Right lobe of liver (tissue), 6 donors: ENCODE results near the gene ST14. TPM values are rescaled to one million over a fixed set of nuclear protein-coding genes. Genes with fewer than 3 reads are reported as not detected.
"Not testable (repeated sequence)": the region's sequence is repeated elsewhere in the genome, so short reads cannot be mapped to it uniquely, and the experiment has no call there.

Experiments
- ATAC-seq, 4 donors: fragments of 200-7000 bp; cut with Tn5 transposase; one replicate each; pipeline ENCODE4 v1.9.1; 2020; ENCODE audit warnings: mild to moderate bottlenecking in 4 of 4, moderate library complexity in 4 of 4
- DNase-seq, 3 donors: peaks; one replicate each; pipeline ENCODE4 v3.0.0-alpha.2; 2020
- H3K27ac ChIP-seq, 3 donors: fragments of 200-600 bp; one replicate each; pipeline ENCODE4 v1.8.0; 2022
- H3K27me3 ChIP-seq, 2 donors: fragments of 200-600 bp; one replicate each; pipeline ENCODE4 v1.8.0; 2022
- H3K36me3 ChIP-seq, 4 donors: fragments of 200-600 bp; sonication (generic) in 1 of 4; one replicate each; pipeline versions ENCODE4 v1.5.1 to v1.8.0; 2017 to 2022; ENCODE audit warnings: control low read depth in 1 of 4
- H3K4me1 ChIP-seq, 4 donors: fragments of 200-600 bp; sonication (generic) in 1 of 4; one replicate each; pipeline versions ENCODE4 v1.5.1 to v1.8.0; 2017 to 2022; ENCODE audit warnings: control low read depth in 1 of 4
- H3K4me3 ChIP-seq, 3 donors: fragments of 200-600 bp; one replicate each; pipeline ENCODE4 v1.8.0; 2022
- H3K9me3 ChIP-seq, 4 donors: fragments of 200-600 bp; sonication (generic) in 1 of 4; one replicate each; pipeline versions ENCODE4 v1.5.1 to v1.8.0; 2017 to 2022; ENCODE audit warnings: control low read depth in 1 of 4
- CTCF ChIP-seq, 4 donors: fragments of 200-600 bp in 3 of 4; fragments of 450-650 bp in 1 of 4; IDR thresholded peaks; one replicate each; pipeline versions ENCODE4 v1.5.1 to v1.8.0; 2016 to 2022; ENCODE audit warnings: antibody characterized with exemption in 4 of 4, mild to moderate bottlenecking in 2 of 4
- POLR2A ChIP-seq: fragments of 450-650 bp; IDR thresholded peaks from one replicate; pipeline ENCODE4 v1.6.1; 2017; ENCODE audit warnings: antibody characterized with exemption, mild to moderate bottlenecking
- WGBS: methylation state at CpG from one replicate; pipeline ENCODE4 v1.1.6; 2018; ENCODE audit warnings: low coverage, low lambda C conversion rate; ENCODE audit not compliant: insufficient coverage; ENCODE audit errors: missing lambda C conversion rate; 5-methylcytosine and 5-hydroxymethylcytosine counted together
- intact Hi-C, 2 donors: fragments of 100-400 bp; cut with DNase I; formaldehyde crosslinking; loops; one replicate each; pipeline versions ENCODE4 v1.11.2 to v1.14.1; 2022
- small RNA-seq, 2 experiments: library from RNA; depleted of rRNA; stranded (forward); fragments of <200 nt; gene quantifications; one replicate each; pipeline ENCODE3, GENCODE V24; 2016
- total RNA-seq, 6 experiments: library from RNA; depleted of rRNA in 2 of 6; stranded (reverse); fragments of >200 nt in 2 of 6; fragmentation: NEBNext Ultra II Directional in 3 of 6; extraction: Animal tissue kit (Norgen Biotek cat#: 25700) in 3 of 6; gene quantifications; one replicate each; pipeline versions ENCODE4 v1.1.0 to v1.2.4, GENCODE V29; 2016 to 2023
- donor health status: DM: no; HTN: yes; CAD: no.
- donor health status: DM: no; HTN: no; CAD: no.
- donor health status: DM: no; HTN: no; CAD: no.
- donor health status: DM: no; HTN: yes; CAD: no.
- donor health status: DM: no; HTN: yes; CAD: no.

The ST14 gene
- total RNA-seq, 6 experiments from 2014 or later = 2.5 to 16.7 (median 10.8) TPM

GRCh38 chr11:130246738-130247137 is 87.2 kb downstream of the ST14 start:
- no peak for DNase-seq
- ATAC-seq = no peak
- Histone ChIP-seq H3K9me3 (no peaks in the 10 kb centered on the region), H3K36me3 (no peaks in the 10 kb centered on the region), H3K27me3 (no peaks in the 10 kb centered on the region), H3K27ac (no peak overlapping the region), H3K4me3 (no peak overlapping the region), H3K4me1 (peaks cover 0 to 19% (median 7%) of the 10 kb centered on the region in 4 donors)
- intact Hi-C loops = no loop called here
- TF ChIP-seq CTCF (IDR thresholded peaks at IDR 0.05) (no peak), POLR2A (no peak)
- WGBS = 86% methylated on average over 3 of the region's 3 CpGs

GRCh38 chr11:130247319-130247718 is 87.7 kb downstream of the ST14 start:
- no peaks in the 10 kb centered on the region for H3K36me3 ChIP-seq
- no peak for ATAC-seq
- no peak for DNase-seq
- peaks cover 0 to 14% (median 7%) of the 10 kb centered on the region in 4 donors for H3K4me1 ChIP-seq
- WGBS = 86% methylated on average over 2 of the region's 2 CpGs
- no peak overlapping the region for H3K4me3 ChIP-seq
- no peaks in the 10 kb centered on the region for H3K9me3 ChIP-seq
- H3K27me3 ChIP-seq = no peaks in the 10 kb centered on the region
- no peak overlapping the region for H3K27ac ChIP-seq
- intact Hi-C loops = no loop called here
- TF ChIP-seq POLR2A (no peak), CTCF (IDR thresholded peaks at IDR 0.05) (no peak)

DNA sequence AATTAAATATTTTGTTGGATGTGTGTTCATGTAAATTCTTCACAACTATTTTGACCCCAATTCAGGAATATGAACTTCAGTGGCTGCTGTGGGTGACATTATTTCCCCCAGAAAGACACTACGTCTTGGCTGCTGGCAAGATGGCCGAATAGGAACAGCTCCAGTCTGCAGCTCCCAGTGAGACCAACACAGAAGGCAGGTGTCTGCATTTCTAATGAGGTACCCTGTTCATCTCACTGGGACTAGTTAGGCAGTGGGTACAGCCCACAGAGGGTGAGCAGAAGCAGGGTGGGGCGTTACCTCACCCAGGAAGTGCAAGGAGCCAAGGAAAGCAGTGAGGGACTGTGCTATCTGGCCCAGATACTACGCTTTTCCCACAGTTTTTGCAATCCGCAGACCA is 89.8 kb downstream of the ST14 start:
- Histone ChIP-seq H3K4me1 (no peaks in the 10 kb centered on the region), H3K27ac (no peak overlapping the region), H3K36me3 (no peaks in the 10 kb centered on the region), H3K27me3 (no peaks in the 10 kb centered on the region), H3K4me3 (no peak overlapping the region), H3K9me3 (no peaks in the 10 kb centered on the region)
- 94% methylated on average over 2 of the region's 5 CpGs for WGBS
- ATAC-seq = no peak
- no peak for DNase-seq
- intact Hi-C loops = no loop called here
- TF ChIP-seq POLR2A (no peak), CTCF (IDR thresholded peaks at IDR 0.05) (no peak)

GRCh38 chr11:130249929-130250328 is 90.3 kb downstream of the ST14 start:
- ATAC-seq, H3K36me3 ChIP-seq, intact Hi-C loops, H3K4me3 ChIP-seq, H3K27ac ChIP-seq, H3K4me1 ChIP-seq, H3K9me3 ChIP-seq, DNase-seq, H3K27me3 ChIP-seq: not testable (repeated sequence)
- 100% methylated on average over 2 of the region's 5 CpGs for WGBS

GRCh38 chr11:130251763-130252162 is 92.2 kb downstream of the ST14 start:
- H3K27me3 ChIP-seq, H3K9me3 ChIP-seq, ATAC-seq, H3K4me1 ChIP-seq, DNase-seq, H3K36me3 ChIP-seq, H3K4me3 ChIP-seq, intact Hi-C loops, H3K27ac ChIP-seq: not testable (repeated sequence)
- WGBS = 75% methylated on average over 1 of the region's 1 CpG

Small RNAs within 50 kb of the gene (small RNA-seq; reads per million reads assigned to genes)
- 0 reads per million in 2 experiments for gene RF00015

Other genes starting within 250 kb of the ST14 start
- 1 to 10 TPM; 3.4 to 6.8 (median 4.4) TPM for gene PRDM10, start 156.9 kb upstream of the ST14 start, total RNA-seq
- gene APLP2, start 89.9 kb upstream of the ST14 start, total RNA-seq = 100 to 1,000 TPM; 184 to 255 (median 252) TPM
- 10 to 100 TPM; 16.3 to 22.4 (median 18.4) TPM for gene ZBTB44, start 155.1 kb downstream of the ST14 start, total RNA-seq